Cortex of kidney (tissue), 1 donor: ENCODE measurements around the gene C15orf39.
"Not testable (repeated sequence)": the region's sequence is repeated elsewhere in the genome, so short reads cannot be mapped to it uniquely, and the experiment has no call there.

Experiments used
- DNase-seq: peaks from one replicate; lab custom pipeline; 2025; lab: John Stamatoyannopoulos, UW

Gene C15orf39

DNA sequence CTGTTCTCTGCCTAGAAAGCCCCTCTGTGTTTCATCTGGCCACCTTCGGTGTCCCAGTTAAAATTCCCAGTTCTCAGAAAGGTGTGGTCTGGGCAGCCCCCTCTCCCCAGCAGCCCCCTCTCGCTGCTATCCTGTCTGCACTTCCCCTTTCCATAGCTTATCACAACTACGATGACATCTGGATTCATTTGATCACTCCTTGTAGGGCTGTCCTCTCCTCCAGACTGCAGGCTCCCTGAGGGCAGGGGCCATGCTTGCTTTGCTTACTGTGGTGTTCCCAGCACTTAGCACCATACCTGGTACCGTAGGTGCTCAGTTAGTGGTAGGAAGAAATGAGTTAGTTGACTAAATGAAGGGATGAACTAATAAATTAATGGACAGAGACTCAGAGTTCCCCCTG lies 30.2 kb downstream of the C15orf39 start:
- DNase-seq, result no peak

DNA sequence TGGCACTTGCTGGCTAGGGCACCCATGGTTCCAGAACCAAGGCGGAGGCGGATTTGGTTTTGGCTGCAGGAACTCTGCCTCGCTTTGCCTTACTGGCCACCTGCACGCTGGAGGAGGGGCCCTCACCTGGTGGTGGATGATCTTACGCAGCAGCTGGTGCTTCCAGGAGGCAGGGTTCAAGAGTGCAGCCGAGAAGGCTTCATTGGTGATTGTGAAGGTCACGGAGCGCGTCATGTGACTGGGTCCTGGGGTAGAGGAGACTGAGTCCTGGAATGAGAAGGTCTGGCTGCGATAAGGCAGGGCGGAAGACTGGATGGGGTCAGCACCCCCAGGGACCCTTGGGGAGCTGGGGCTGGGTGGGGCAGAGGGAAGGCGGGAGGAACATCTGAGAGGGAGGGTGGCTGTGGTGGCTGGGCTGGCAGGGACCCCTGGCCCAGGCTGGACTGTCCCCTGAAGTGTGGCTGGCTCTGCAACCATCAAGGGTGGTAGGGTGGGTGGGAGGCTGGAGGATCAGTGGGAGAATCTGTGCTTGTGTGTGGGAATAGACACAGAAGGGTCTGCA lies 30.7 kb downstream of the C15orf39 start:
- DNase-seq, result no peak

DNA sequence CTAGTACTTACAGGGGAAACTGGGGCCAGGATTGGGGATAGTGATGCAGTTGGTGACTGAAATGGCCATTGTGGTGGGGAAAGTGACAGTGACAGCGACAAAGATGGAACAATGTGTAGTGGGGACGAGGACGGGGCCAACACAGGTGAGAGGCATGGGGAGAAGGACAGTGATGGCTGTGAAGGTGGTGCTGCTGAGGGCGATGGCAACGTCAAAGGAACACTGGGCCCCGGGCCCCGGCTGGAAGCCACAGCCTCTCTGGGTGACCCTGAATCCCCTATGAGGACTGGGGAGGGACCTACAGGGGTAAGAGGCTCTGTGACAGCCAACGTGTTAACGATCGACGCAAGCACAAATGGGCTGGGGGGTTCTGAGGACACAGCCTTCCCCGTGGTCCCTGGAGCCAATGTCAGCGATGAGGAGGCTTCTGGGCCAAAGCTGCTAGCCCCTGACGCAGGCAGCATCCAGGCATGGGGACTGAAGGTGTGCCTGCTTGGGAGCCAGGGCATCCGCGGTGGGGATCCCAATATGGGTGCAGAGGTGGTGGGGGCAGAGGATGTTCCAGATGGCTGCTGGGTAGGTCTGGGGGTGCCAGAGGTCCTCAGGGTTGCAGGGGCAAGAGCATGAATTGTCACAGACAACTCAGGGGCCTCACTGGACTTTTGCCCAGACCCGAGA lies 31.3 kb downstream of the C15orf39 start:
- DNase-seq, result no peak

DNA sequence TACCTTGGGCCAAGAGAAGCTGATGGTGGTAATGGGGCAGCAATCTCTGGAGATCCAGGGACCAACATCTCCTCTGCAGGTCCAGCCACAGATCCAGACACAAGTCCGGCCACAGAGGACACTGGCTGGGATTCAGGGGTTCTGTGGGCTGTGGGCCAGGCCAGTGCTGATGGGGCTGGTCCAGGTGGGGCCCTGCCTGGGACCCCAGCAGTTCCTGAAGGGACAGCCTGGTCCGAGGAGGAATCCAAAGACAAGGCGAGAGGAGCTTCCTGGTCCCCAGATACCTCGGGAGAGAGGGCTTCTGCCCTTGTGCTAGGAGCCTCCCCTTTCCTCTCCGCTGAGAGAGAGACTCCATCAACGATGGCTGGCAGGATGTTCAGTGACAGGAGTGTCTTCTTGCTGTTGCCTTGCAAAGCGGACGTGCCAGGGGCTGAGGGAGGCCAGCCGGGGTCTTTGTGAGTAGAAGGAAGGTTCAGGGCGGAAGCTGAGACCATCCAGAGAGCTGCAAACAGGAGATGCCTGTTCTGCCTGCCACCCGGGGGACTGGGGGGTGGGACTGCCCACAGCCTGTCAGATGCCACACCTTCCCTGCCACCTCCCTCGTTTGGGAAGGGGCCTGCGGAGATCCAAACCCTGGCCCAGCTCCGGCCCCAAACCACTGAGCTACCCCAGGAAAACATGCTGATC lies 32.0 kb downstream of the C15orf39 start:
- no peak for DNase-seq

DNA sequence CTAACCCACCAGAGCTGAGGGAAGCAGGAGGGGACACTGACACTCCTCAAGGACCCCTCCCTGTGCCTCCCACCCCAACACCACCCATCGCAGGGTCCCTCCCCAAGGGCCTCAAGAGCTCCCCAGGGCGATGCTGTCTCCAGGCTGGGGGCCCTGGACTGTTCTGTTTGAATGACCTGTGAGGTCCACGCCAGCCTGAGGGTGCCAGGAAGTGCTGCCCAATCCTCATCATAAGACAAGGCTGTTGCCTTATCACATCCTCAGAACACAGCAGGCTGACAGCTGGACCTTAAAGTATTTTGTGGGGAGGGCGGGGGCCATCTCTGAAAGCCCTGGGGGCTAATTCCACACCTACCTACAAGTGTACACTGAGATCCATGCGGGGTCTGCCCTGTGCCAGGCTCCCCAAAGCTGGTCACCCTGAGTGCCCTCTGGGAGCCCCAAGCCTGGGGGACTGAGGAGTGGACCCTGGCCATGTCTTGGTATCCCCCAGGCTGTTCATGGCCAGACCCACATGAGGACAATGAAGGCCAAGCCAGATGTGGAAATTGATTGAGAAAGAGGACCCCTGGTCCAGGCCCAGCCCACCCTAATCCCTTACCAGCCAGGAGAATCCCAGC lies 32.6 kb downstream of the C15orf39 start:
- no peak for DNase-seq

DNA sequence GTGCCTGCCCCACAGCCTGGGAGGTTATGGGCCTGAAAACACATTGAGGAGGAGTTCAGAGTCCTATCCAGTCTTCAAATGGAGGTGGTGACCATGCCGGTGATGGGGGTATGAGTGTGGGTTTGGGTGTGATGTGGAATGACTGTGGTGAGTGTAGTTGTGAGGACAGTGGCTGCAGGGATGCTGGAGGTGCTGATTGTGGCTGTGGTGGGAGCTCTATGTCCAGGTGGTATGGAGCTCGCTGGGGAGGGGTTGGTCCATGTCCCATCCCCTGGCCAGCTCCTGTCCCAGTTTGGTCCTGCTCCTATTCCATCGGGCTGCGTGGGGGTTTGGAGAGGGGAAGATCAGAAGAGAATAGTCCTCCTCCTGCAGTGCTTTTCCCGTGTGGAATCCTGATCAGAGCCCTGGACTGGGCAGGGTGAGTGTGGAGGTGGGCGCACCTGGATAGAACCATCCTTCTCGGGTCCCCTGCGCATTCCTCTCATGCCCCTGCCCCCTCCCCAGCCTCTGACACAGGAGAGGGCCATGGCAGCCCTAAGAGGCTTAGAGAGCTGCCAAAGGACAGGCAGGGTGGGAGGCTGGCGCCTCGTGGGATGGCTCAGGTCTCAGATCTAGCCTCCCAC lies 33.5 kb downstream of the C15orf39 start:
- DNase-seq, result no peak

DNA sequence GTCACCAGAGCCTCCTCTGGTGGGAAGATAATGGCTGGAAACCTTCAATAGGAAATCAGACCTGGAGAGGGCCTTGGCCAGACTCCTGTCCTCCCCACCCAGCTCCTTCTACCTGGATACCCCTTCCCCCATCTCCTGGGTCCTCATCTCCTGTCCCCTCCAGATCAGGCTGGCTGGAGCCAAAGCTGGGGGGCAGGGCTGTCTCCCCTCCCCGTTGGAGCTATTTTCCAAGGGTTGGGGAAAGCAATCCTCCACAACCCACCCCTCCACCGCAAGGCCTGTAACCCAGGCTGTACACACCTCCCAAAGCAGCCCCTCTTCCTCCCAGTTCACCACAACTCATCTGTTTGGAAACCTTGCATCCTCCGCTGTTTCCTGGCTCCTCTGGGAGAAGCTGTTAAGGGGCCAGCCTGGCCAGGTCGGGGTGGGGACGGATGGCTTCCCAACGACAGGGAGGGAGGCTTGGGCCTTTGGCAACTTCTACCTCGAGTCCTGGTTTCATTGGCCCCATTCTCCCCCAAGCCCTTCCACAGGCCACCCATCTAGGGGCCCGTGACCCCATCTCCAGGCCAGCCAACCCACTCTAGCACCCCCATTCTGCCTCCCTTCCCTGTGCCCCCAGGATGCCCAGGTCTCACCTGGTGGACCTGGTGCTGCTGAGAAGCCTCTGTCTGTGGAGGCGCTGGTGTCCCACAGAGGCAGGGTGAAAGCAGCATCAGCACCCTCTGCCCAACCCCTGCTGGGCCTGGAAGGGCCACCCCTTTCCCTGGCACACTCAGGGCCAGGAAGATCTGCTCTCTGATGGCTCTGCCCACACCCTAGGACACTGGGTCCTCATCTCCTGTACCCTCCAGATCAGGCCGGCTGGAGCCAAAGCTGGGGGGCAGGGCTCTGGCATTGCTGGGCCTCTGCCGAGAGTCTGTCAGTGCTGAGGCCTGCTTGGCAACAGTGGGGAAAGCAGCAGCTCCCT lies 34.4 kb downstream of the C15orf39 start:
- no peak for DNase-seq

DNA sequence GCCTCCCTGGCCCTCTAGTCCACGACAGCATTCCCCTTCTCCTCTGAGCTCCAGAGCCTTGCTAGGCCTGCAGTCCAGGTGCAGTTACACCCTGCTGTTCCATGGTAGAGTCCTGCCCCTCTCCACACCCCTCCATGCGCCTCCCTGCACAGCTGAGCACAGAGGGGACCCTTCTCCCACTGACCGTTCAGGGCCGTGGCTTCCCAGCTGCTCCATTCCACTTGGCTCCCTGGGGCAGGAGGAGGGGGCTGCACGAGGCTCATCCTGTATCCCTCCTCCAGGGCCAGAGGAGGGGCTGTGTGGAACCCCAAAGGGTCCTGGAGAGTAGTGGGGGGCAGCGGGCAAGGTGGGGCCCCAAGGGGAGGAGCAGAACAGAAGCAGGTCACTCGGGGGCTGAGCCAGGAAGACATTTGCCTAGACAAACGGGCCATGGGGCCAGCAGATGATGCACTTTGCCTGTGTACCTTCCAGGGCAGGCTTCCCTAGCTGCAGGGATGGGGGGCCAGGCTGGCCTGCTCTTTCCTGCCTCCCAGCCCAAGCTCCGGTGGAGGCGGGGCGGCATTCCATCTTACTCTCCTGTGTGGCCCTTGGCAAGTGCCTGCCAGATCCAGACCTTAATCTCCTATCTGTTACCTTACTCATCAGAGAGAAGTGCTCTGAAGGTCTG lies 35.8 kb downstream of the C15orf39 start:
- DNase-seq, result no peak

DNA sequence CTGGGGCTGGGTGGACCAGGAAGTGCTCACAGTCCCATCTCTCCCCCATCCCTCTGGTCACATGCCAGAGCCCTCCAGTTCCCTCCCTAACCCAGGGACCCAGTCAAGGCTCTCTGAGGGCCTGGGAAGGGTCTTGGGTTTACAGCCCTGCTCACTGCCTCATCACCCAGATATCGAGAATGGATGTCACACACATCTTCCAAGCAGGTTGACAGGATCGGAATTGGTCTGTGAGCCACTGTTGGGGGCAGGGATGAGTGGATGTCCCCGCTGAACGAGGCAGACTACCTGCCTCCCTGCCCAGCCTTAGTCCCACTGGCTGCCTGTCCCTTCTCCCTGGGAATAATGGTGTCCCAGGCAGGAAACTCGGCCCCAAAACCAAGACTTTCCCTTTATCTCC lies 36.5 kb downstream of the C15orf39 start:
- no peak for DNase-seq

DNA sequence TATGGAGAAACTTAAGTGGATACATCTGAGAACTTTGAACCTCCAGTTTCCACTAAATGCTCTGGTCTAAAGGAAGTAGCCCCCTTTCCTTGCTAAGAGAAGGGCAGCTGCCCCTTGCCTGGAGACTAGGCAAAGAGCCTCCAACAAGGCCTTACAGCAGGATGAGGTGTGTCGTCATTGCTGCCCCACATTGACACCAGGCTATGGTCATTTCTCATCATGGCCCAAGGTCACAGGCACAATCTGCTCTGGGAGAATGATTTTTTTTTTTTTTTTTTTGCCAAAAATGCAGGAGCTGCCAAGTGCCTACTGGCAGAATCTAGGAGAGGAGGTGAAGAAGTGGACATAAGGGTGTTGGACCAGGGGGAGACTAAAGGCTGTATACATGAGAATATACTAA lies 44.1 kb downstream of the C15orf39 start:
- not testable (repeated sequence) for DNase-seq

DNA sequence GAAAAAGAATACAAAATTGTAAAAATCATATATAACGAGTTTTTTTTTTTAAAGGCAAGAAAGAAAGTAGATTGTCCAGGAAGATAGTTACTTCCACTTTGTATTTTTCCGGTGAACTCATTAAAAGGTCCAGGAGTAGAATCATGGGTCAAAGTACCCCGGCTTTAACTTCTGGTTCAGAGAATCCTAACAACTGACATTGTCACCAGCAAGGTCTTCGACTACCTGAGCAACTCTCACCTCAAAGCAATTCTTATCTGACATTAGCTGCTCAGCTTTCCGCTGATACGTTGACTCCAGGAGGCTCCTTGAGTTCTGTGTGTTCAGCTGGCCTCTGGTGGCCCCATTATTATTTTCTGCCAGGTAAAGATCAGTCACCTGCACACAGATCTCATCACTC lies 47.3 kb downstream of the C15orf39 start:
- DNase-seq, result not testable (repeated sequence)

DNA sequence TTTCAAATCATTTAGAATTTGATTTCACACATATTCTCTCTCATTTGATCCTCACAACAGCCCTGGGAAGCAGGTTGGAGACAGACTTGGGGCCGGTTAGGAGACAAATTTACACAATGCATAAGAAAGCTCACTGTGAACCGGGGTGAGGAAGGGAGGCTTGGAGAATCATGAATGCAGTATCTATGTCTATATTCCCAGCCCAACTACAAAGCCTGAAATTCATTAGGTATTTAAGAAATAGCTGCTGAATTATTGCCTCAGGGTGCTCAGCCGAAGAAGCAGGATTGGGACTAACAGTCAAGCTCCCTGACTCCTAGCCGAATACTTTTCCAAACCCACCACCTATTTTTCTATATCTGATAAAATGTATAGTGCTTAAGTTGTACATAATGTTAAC lies 48.0 kb downstream of the C15orf39 start:
- no peak for DNase-seq

DNA sequence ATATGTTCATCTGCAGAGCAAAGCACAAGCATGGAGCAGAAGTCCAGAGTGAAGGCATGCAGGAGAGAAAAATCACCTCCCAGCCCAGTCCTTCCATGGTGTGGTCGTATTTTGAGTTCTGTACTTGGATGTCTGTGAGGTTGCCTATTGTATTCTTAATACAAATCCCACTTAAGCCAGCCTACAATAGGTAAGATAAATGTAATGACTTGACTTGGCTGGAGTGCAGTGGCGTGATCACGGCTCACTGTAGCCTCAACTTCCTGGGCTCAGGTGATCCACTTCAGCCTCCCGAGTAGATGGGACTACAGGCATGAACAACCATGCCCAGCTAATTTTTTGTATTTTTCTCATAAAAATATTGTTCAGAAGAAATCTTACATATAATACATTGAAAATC lies 49.7 kb downstream of the C15orf39 start:
- not testable (repeated sequence) for DNase-seq

DNA sequence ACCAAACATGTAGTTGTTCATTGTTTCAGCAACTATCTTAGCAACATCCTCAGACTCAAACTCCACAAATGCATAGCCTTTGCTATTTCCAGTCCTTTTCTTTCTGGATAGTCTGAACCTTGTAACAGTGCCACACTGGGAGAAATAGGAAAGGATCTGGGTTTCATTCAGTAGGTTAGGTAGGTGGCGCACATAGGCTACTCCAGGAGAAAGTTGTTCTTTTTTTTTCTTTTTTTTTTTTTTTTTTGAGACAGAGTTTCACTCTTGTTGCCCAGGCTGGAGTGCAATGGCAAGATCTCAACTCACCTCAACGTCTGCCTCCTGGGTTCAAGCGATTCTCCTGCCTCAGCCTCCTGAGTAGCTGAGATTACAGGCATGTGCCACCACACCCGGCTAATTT lies 50.6 kb downstream of the C15orf39 start:
- DNase-seq, result not testable (repeated sequence)

DNA sequence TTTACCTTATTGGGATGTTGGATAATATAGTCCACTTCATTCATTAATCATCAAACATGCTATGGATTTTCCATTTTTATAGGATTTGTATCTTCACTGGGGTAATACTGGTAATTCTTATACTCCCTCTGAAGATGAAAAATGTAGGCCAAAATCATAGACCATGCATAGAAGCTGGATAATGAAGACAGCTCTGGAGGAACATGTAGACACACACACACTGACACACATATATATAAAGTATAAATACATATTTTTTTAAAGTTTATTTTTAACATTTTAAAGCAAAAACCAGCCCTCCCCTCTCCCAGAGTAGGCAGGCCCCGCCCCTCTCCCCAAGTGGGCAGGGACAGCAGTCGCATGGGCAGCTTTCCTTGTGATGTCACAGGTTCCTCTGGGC lies 56.4 kb downstream of the C15orf39 start, which contains the start of gene GOLGA6C:
GOLGA6C (plus strand) TSS at position 301 of the 400 bp plus-strand sequence. CDS start 265 bp downstream, outside the sequence.
- not testable (repeated sequence) for DNase-seq

DNA sequence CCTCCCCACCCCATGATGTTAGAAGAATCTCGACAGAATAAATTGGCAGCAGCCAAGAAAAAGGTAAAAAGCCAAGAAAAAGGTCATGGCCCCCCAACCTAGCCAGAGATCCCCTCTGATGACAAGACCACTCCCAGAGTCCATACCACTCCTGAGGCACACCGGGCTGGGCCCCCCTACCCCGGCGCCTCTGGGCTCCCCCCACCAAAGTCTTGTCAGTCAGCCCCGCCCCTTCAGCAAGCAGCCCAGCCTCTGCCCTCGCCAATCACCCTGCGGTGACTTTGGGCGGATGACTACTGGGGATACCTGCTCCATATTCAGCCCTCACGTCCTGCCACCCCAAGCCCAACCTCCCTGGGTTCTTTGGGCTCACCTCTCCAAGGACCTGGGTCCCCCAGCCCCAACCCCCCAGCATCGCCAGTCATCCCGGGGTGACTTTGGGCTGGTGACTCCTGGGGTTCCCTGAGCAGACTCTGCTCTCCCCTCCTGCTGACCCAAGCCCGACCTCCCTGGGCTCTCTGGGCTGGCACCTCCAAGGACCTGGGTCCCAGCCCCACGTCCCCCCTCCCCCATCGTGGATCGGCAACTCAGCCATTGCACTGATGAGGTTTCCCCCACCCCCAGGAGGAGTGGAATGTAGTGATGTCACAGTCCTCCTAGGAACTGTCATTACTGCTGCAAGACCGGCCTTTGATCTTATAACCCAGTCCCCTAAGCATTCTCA lies 57.1 kb downstream of the C15orf39 start:
- not testable (repeated sequence) for DNase-seq

DNA sequence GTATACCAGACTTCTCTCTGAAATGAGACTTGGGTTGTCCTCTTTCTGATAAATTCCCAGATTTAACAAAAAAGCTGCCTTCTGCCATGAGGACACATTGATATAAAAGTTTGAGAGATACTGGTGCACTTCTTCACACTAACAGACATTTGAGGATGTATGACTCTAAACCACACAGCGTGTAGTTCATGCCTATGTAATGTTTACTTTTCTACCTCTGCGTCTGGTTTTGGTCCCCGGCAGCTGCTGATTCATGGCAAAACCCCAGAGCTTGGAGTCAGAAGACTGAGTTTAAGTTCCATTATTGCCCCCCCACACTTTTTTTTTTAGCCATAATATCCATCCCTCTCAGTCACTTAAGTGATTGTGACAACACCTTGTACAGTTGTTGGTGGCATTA lies 58.2 kb downstream of the C15orf39 start:
- not testable (repeated sequence) for DNase-seq
